KMS-11 (cell line): ENCODE data around the gene FOXA2.

Source experiments
- H2AFZ ChIP-seq: fragments of 200-600 bp; sonication (generic); 2 replicates; pipeline ENCODE4 v1.6.1; 2016; ENCODE audit warnings: antibody characterized with exemption, mixed run types, low read depth
- H3K27ac ChIP-seq: fragments of 200-600 bp; sonication (generic); 2 replicates; pipeline ENCODE4 v1.6.1; 2016; ENCODE audit warnings: mild to moderate bottlenecking, mixed run types
- H3K27me3 ChIP-seq: fragments of 200-600 bp; sonication (generic); 2 replicates; pipeline ENCODE4 v1.6.1; 2017; ENCODE audit warnings: mild to moderate bottlenecking, low read depth, mixed run types, moderate library complexity; ENCODE audit not compliant: insufficient read depth
- H3K36me3 ChIP-seq: fragments of 200-600 bp; sonication (generic); 2 replicates; pipeline ENCODE4 v1.6.1; 2017; ENCODE audit warnings: mild to moderate bottlenecking, mixed run types; ENCODE audit not compliant: insufficient read depth
- H3K4me1 ChIP-seq: fragments of 200-600 bp; sonication (generic); 2 replicates; pipeline ENCODE4 v1.6.1; 2016; ENCODE audit warnings: mild to moderate bottlenecking, low read depth, mixed run types; ENCODE audit not compliant: poor library complexity, severe bottlenecking
- H3K4me2 ChIP-seq: fragments of 200-600 bp; sonication (generic); 2 replicates; pipeline ENCODE4 v1.7.0; 2016; ENCODE audit warnings: mild to moderate bottlenecking, mixed run types
- H3K4me3 ChIP-seq: fragments of 200-600 bp; sonication (generic); IDR thresholded peaks from 2 replicates; pipeline ENCODE4 v1.6.1; 2017; ENCODE audit warnings: low read depth, low read length, mixed read lengths; ENCODE audit not compliant: insufficient read depth
- H3K79me2 ChIP-seq: fragments of 200-600 bp; sonication (generic); 2 replicates; pipeline ENCODE4 v1.6.1; 2016; ENCODE audit warnings: low read depth, mixed run types; ENCODE audit not compliant: insufficient read depth
- H3K9ac ChIP-seq: fragments of 200-600 bp; sonication (generic); 2 replicates; pipeline ENCODE4 v1.6.1; 2016; ENCODE audit warnings: mild to moderate bottlenecking, mixed run types
- H4K20me1 ChIP-seq: fragments of 200-600 bp; sonication (generic); 2 replicates; pipeline ENCODE4 v1.6.1; 2016; ENCODE audit warnings: mild to moderate bottlenecking, mixed run types; ENCODE audit not compliant: insufficient read depth
- TF ChIP-seq, protein P1 (sequence below): fragments of 200-600 bp; sonication (generic); conservative IDR thresholded peaks from 2 replicates; pipeline ENCODE4 v1.6.1; 2017; ENCODE audit warnings: low read depth, mild to moderate bottlenecking, antibody characterized with exemption, low read length, moderate library complexity, mixed read lengths

The FOXA2 gene

DNA sequence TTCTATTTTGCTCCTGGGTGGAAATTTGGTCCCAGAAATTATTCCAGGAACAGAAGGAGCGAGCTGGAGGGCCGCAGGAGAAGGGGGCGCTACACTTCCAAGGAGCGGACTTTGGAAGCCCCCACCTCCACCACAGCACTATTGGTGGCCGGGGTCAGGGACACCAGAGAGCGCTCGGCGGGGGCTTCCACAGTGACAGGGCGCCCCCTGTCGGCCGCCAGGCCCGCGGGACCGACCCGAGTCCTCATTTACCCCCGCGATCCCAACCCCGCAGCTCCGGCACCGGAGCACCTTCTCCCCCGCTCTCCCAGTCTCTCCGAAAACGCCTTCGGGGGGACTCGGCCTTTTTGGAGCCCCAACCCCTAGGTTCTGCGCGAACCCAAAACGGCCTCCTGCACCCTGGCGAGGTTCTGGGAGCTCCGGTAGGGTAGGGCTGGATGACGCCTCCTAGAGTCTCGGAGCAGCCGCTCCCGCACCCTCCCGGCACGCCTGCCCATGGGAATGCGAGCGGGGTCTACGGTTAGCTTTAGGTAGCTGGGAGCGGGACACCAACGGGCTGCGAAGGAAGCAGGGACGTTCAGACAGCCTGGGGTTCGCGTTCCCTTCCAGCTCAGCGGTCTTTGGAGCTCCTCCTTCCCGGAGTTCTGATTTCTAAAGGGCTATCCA, 2.4 kb upstream of the FOXA2 start:
- H3K4me2 ChIP-seq: no peak overlapping the region

DNA sequence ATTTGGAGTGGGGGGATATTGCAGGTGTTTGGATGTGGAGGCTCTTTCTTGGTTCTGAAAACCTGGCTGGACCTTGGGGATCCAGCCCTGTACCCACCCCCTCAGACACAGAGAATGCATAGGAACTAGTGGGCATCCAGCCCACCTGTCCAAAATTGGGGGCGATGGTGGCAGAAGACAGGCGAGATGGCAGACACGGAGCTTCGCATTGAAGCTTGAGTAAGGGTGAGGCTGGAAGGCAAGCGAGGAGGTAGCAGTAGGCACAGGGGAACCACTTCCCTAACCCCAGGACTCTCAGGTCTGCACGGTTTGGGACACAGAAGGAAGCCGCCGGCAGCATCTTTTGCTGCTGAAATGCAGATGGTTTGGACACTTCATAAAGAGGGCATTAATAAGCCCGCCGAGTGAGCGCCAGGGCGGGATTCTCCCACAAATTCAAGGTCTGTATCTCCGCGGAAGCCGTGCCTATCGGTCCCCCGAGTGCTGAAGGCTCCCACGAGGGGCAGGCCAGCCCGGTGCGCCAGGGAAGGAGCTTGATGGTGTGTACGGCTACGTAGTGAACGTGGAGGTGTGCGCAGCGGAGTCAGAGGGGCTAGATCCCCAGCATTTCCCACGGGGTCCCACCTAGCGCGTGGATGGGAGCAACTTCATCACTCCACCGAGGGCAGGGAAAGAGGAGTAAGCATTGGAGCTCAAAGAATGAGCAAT, 1.6 kb upstream of the FOXA2 start:
- H3K4me2 ChIP-seq: no peak overlapping the region
- TF ChIP-seq, protein P1, sequence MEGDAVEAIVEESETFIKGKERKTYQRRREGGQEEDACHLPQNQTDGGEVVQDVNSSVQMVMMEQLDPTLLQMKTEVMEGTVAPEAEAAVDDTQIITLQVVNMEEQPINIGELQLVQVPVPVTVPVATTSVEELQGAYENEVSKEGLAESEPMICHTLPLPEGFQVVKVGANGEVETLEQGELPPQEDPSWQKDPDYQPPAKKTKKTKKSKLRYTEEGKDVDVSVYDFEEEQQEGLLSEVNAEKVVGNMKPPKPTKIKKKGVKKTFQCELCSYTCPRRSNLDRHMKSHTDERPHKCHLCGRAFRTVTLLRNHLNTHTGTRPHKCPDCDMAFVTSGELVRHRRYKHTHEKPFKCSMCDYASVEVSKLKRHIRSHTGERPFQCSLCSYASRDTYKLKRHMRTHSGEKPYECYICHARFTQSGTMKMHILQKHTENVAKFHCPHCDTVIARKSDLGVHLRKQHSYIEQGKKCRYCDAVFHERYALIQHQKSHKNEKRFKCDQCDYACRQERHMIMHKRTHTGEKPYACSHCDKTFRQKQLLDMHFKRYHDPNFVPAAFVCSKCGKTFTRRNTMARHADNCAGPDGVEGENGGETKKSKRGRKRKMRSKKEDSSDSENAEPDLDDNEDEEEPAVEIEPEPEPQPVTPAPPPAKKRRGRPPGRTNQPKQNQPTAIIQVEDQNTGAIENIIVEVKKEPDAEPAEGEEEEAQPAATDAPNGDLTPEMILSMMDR: no peak
- no peaks in the 10 kb centered on the region for H3K27me3 ChIP-seq
- no peak overlapping the region for H3K27ac ChIP-seq
- H2AFZ ChIP-seq: no peak overlapping the region
- H4K20me1 ChIP-seq: no peaks in the 10 kb centered on the region
- no peaks in the 10 kb centered on the region for H3K36me3 ChIP-seq
- no peaks in the 10 kb centered on the region for H3K4me1 ChIP-seq
- no peaks in the 10 kb centered on the region for H3K79me2 ChIP-seq
- H3K4me3 ChIP-seq: no peak overlapping the region
- H3K9ac ChIP-seq: no peak overlapping the region

More for the DNA sequence above, 2.4 kb upstream of the FOXA2 start:
- no peaks in the 10 kb centered on the region for H3K4me1 ChIP-seq
- H3K27me3 ChIP-seq: no peaks in the 10 kb centered on the region
- no peak overlapping the region for H2AFZ ChIP-seq
- TF ChIP-seq, protein P1: no peak
- H3K27ac ChIP-seq: no peak overlapping the region
- H3K4me3 ChIP-seq: no peak overlapping the region
- H4K20me1 ChIP-seq: no peaks in the 10 kb centered on the region
- H3K9ac ChIP-seq: no peak overlapping the region
- H3K36me3 ChIP-seq: no peaks in the 10 kb centered on the region
- H3K79me2 ChIP-seq: no peaks in the 10 kb centered on the region

DNA sequence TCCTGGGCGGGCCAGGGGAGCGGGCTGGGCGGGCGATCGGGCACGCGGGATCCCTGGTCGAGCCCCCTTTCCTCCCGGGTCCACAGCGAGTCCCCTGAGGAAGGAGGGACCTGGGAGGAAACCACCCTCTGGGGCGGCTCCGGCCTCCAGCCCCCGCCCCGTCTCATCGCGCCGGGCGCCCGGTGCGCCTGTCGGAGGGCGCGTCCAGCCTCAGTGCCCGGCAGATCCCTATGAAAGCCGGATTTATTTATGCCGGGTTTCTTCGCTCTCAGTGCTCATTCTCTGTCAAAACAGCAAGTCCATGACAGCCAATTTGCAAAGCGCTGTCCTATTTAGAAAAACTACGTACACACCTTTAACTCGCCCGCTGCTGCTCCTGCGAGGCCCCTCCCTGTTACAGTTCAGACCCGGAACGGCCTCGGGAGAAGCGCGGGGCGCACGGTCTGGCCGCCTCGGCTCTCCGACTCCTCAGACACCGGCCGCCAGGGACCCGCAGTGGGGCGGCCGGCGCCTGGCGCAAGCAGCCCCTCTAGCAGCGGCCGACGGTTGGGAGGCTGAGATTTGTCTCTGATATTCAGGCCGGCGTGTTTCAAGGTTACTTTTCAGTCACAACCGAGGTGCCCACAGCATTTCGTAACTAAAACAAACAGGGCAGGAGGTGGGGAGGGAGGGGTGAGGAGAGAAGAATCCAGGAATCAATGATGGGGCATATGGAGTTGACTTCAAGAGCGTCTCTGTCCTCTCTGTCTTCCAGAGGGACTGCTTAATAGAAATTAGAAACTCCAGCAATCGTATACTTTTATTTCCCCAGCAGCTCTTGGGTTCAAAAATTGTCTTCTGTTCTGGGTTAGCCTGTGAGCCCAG, 782 bp upstream of the FOXA2 start:
- no peak overlapping the region for H3K9ac ChIP-seq
- H3K36me3 ChIP-seq: no peaks in the 10 kb centered on the region
- TF ChIP-seq, protein P1: no peak
- H3K27me3 ChIP-seq: no peaks in the 10 kb centered on the region
- H2AFZ ChIP-seq: no peak overlapping the region
- no peak overlapping the region for H3K4me3 ChIP-seq
- H4K20me1 ChIP-seq: no peaks in the 10 kb centered on the region
- no peak overlapping the region for H3K4me2 ChIP-seq
- no peaks in the 10 kb centered on the region for H3K79me2 ChIP-seq
- H3K27ac ChIP-seq: no peak overlapping the region
- no peaks in the 10 kb centered on the region for H3K4me1 ChIP-seq

DNA sequence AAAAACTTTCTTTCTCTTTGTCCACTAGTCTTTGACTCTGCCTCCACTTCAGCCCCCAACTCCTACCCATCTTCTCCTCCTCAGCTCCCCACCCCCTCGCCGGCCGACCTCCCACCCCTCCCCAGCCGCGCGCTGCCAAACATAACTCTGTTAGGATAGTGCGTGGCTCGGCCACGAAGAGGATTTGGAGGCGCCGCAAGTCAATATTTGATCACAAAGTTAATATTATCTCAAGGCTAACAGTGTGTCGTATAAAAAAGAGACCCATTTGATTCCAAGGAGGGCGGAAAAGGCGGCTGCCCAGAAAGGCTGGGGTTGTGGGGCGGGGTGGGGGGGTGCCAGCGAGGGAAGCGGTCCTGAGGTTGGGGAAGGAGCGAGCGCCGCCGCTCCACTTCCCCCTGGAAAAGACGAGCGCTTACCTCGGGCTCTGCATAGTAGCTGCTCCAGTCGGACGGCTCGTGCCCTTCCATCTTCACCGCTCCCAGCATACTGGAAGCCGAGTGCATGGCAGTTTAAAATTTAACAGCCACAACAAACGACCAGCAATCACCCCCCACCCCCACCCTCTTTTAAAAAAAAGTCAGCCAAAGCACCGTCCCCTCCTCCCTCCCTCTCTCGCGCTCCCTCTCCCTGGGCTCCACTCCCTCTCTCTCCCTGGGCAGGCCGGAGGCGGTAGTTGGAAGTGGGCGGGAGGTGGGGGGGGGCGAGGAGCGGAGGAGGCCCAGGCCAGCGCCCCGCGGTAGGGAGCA, 425 bp downstream of the FOXA2 start:
- no peaks in the 10 kb centered on the region for H4K20me1 ChIP-seq
- TF ChIP-seq, protein P1: no peak
- H2AFZ ChIP-seq: no peak overlapping the region
- H3K36me3 ChIP-seq: no peaks in the 10 kb centered on the region
- H3K4me2 ChIP-seq: no peak overlapping the region
- H3K79me2 ChIP-seq: no peaks in the 10 kb centered on the region
- H3K27me3 ChIP-seq: no peaks in the 10 kb centered on the region
- no peak overlapping the region for H3K27ac ChIP-seq
- H3K9ac ChIP-seq: no peak overlapping the region
- no peaks in the 10 kb centered on the region for H3K4me1 ChIP-seq
- H3K4me3 ChIP-seq: no peak overlapping the region
